ENCODE data around the gene CDK17. TPM values are rescaled to one million over a fixed set of nuclear protein-coding genes. Genes with fewer than 3 reads are reported as not detected.

Gene CDK17
- total and polyA plus RNA-seq, 9 of the 15 experiments (the other 6 are each of a cell fraction or from before 2014, with no cell fraction given), result 4.8 to 39.3 (median 21.6) TPM

DNA sequence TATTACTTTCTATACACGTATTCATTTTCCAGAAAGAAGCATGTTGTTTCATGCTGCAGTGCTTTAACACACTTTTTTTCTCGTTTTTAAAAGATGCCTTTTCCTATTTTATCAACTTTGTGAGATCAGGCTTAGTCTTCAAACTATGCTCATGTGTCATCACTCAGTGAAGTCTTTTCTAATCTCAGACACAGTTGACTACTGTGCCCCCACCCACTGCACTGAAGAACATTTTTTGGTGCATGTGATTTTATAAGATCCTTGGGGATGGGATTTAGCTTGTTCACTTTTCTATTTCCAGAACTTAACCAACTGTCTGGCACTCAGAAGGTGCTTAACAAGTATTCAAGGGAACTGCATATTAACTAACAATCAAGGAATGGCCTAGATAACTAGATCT is 85.5 kb downstream of the CDK17 start (continued):
- TF ChIP-seq, protein P1, sequence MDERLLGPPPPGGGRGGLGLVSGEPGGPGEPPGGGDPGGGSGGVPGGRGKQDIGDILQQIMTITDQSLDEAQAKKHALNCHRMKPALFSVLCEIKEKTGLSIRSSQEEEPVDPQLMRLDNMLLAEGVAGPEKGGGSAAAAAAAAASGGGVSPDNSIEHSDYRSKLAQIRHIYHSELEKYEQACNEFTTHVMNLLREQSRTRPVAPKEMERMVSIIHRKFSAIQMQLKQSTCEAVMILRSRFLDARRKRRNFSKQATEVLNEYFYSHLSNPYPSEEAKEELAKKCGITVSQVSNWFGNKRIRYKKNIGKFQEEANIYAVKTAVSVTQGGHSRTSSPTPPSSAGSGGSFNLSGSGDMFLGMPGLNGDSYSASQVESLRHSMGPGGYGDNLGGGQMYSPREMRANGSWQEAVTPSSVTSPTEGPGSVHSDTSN (CRISPR knock-in tag; IDR thresholded peaks at IDR 0.05; ENCODE audit: low read depth), result no peak
- TF ChIP-seq, protein P1 (tag; conservative IDR thresholded peaks at IDR 0.05; ENCODE audit: low read depth), result peak; percentile 52
- TF ChIP-seq MEIS2 (IDR thresholded peaks at IDR 0.05; ENCODE audit: partially characterized antibody), result peak; percentile 67

DNA sequence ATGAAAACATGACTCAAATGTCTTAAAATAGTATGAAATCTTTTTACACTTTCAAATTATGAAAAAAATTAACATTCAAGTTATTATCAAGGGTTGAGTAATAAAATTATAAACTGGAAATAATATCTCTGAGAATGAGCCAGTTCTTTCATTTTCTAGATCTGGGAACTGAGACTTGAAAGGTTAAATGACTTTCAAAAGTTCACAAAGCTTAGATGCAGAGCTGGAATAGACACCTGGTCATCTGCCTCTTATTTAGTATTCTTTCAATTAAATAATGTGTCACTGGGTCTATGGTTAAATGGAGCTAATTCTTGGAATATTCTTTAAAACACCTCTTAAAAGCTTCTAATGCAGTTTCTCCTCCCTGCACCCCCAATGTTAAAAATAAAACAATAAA is 86.6 kb downstream of the CDK17 start:
- in situ Hi-C loops (cut with MboI) (no loop called here), intact Hi-C loops (cut with micrococcal nuclease) (loop anchor here (5.0 to 10.0 kb wide), 2 partner anchors 61 to 84 kb away; no protein-coding TSS in a partner anchor)
- peaks cover 0 to 9% of the 10 kb centered on the region in 2 experiments; a peak in 4 of 5 replicates for H3K4me1 ChIP-seq (replicated peaks in 1 of 2; ENCODE audit: control insufficient read depth in 2 of 2, insufficient read depth in 2 of 2, low read length in 2 of 2)
- H3K36me3 ChIP-seq (ENCODE audit: control insufficient read depth, insufficient read depth, low read length), result peaks cover 24% of the 10 kb centered on the region; the same call in 2 of the 3 replicates
- DNase-seq (ENCODE audit: extremely low read depth in 1 of 4, low spot score in 3 of 4), result no peak
- H3K9ac ChIP-seq (ENCODE audit: insufficient read depth in 1 of 2, low read depth in 2 of 2, low read length in 2 of 2), result no peak overlapping the region
- H3K4me2 ChIP-seq (ENCODE audit: insufficient read depth, low read length), result no peak overlapping the region
- no peak overlapping the region for H3K4me3 ChIP-seq
- no peak overlapping the region for H2AFZ ChIP-seq (ENCODE audit: low read depth, low read length)
- POLR2A ChIA-PET, result interaction anchor here (1.0 to 1.1 kb wide), 2 partner anchors 9 to 10 kb away, joined by 3 read pairs; no protein-coding TSS in a partner anchor
- CTCF ChIA-PET (ENCODE audit: low intra/inter-chr PET ratio), result no interaction called here
- TF ChIP-seq NCOA6 (IDR thresholded peaks at IDR 0.05) (no peak), ZNF12 (CRISPR knock-in tag; IDR thresholded peaks at IDR 0.05) (no peak), ZNF384 (IDR thresholded peaks at IDR 0.05; ENCODE audit: low read depth, low read length) (no peak), KHSRP (IDR thresholded peaks at IDR 0.05) (no peak)
- no peak overlapping the region for H3K27ac ChIP-seq (ENCODE audit: extremely low read depth, low read depth, low read length)
- no peaks in the 10 kb centered on the region for H4K20me1 ChIP-seq (replicated peaks; ENCODE audit: control insufficient read depth, insufficient read depth, low read length)
- H3K27me3 ChIP-seq (ENCODE audit: control insufficient read depth in 2 of 2, insufficient read depth in 2 of 2, low read length in 2 of 2), result no peaks in the 10 kb centered on the region
- H3K9me3 ChIP-seq (replicated peaks; ENCODE audit: control insufficient read depth, insufficient read depth, low read depth, low read length), result no peaks in the 10 kb centered on the region
- BruUV-seq (replicated peaks), result no TSS peak
- FAIRE-seq, result no peak
- H3K79me2 ChIP-seq (ENCODE audit: control insufficient read depth, insufficient read depth, low read length), result peaks cover 36% of the 10 kb centered on the region
- no peaks in the 10 kb centered on the region for H3K9me1 ChIP-seq (ENCODE audit: control insufficient read depth, insufficient read depth, low read length)
- ATAC-seq, result no peak

Data from K562 (cell line).